Superior temporal gyrus (tissue), 1 donor: ENCODE measurements around the gene GPC6.
"Not testable (repeated sequence)": the region's sequence is repeated elsewhere in the genome, so short reads cannot be mapped to it uniquely, and the experiment has no call there.

Source experiments
- DNase-seq: peaks from one replicate; pipeline ENCODE4 v3.0.0-alpha.2; 2016; ENCODE audit errors: extremely low spot score

GPC6 gene

GRCh38 chr13:93318534-93319254 is 92.1 kb downstream of the GPC6 start:
- no peak for DNase-seq

- DNase-seq: no peak
Observed at GRCh38 chr13:93320942-93321341, 94.3 kb downstream of the GPC6 start.

GRCh38 chr13:93323880-93324279 is 97.3 kb downstream of the GPC6 start:
- DNase-seq: not testable (repeated sequence)

- DNase-seq: no peak
Observed at GRCh38 chr13:93325303-93326233, 99.0 kb downstream of the GPC6 start.

GRCh38 chr13:93326234-93326811 is 99.7 kb downstream of the GPC6 start:
- no peak for DNase-seq

- no peak for DNase-seq
Observed at GRCh38 chr13:93328943-93329342, 102.3 kb downstream of the GPC6 start.

GRCh38 chr13:93336728-93337127 is 110.1 kb downstream of the GPC6 start:
- no peak for DNase-seq

- no peak for DNase-seq
Observed at GRCh38 chr13:93338030-93338429, 111.4 kb downstream of the GPC6 start.

GRCh38 chr13:93338906-93339305 is 112.3 kb downstream of the GPC6 start:
- no peak for DNase-seq

GRCh38 chr13:93339550-93339949 is 112.9 kb downstream of the GPC6 start:
- DNase-seq: no peak

GRCh38 chr13:93341517-93341916 is 114.9 kb downstream of the GPC6 start:
- DNase-seq: no peak

GRCh38 chr13:93343097-93343496 is 116.5 kb downstream of the GPC6 start:
- DNase-seq: no peak

GRCh38 chr13:93344048-93344705 is 117.6 kb downstream of the GPC6 start:
- no peak for DNase-seq

GRCh38 chr13:93345024-93345423 is 118.4 kb downstream of the GPC6 start:
- no peak for DNase-seq

GRCh38 chr13:93345770-93346169 is 119.2 kb downstream of the GPC6 start:
- DNase-seq: no peak

GRCh38 chr13:93352616-93353015 is 126.0 kb downstream of the GPC6 start:
- DNase-seq: no peak

- DNase-seq: no peak
Observed at GRCh38 chr13:93355094-93355493, 128.5 kb downstream of the GPC6 start.

- no peak for DNase-seq
Observed at GRCh38 chr13:93356469-93356868, 129.9 kb downstream of the GPC6 start.

GRCh38 chr13:93360021-93360420 is 133.4 kb downstream of the GPC6 start:
- DNase-seq: no peak

GRCh38 chr13:93361703-93362102 is 135.1 kb downstream of the GPC6 start:
- no peak for DNase-seq

- no peak for DNase-seq
Observed at GRCh38 chr13:93364166-93364565, 137.6 kb downstream of the GPC6 start.

GRCh38 chr13:93368296-93368695 is 141.7 kb downstream of the GPC6 start:
- no peak for DNase-seq
